RWPE2 (cell line): ENCODE results near the gene SEMA5B.

Experiments
- ATAC-seq: fragments of 200-7000 bp; cut with Tn5 transposase; 3 replicates; pipeline ENCODE4 v1.9.1; 2021; ENCODE audit warnings: low read depth
- DNase-seq: peaks from one replicate; pipeline ENCODE4 v3.0.0-alpha.2; 2020; ENCODE audit warnings: low spot score
- H3K27ac ChIP-seq: fragments of 450-650 bp; 2 replicates; pipeline ENCODE4 v1.5.1; 2017; ENCODE audit warnings: mild to moderate bottlenecking; ENCODE audit not compliant: poor library complexity, severe bottlenecking
- H3K27me3 ChIP-seq: fragments of 250-450 bp; sonication (Bioruptor Pico); 2 replicates; pipeline ENCODE4 v1.5.1; 2021; ENCODE audit warnings: mild to moderate bottlenecking, moderate library complexity; ENCODE audit not compliant: insufficient read depth, poor library complexity, severe bottlenecking
- H3K36me3 ChIP-seq: fragments of 250-450 bp; sonication (Bioruptor Pico); 2 replicates; pipeline ENCODE4 v1.5.1; 2020; ENCODE audit warnings: low read depth, mild to moderate bottlenecking, moderate library complexity
- H3K4me1 ChIP-seq: fragments of 250-450 bp; sonication (Bioruptor Pico); 2 replicates; pipeline ENCODE4 v1.5.1; 2021; ENCODE audit warnings: mild to moderate bottlenecking, moderate library complexity; ENCODE audit not compliant: insufficient read depth, poor library complexity, severe bottlenecking
- H3K4me3 ChIP-seq: fragments of 250-450 bp; sonication (Bioruptor Pico); 2 replicates; pipeline ENCODE4 v1.5.1; 2021; ENCODE audit warnings: mild to moderate bottlenecking, moderate library complexity; ENCODE audit not compliant: severe bottlenecking
- H3K9me3 ChIP-seq: fragments of 250-450 bp; sonication (Bioruptor Pico); 2 replicates; pipeline ENCODE4 v1.5.1; 2021; ENCODE audit warnings: mild to moderate bottlenecking, moderate library complexity; ENCODE audit not compliant: severe bottlenecking
- CTCF ChIP-seq: fragments of 450-650 bp; IDR thresholded peaks from one replicate; pipeline ENCODE4 v1.5.1; 2017; ENCODE audit warnings: mild to moderate bottlenecking, moderate library complexity; ENCODE audit not compliant: poor library complexity, severe bottlenecking

SEMA5B gene

GRCh38 chr3:122912772-122913538, 114.6 kb downstream of the SEMA5B start:
- Histone ChIP-seq H3K27ac (no peak overlapping the region), H3K4me1 (no peaks in the 10 kb centered on the region), H3K4me3 (no peak overlapping the region), H3K36me3 (no peaks in the 10 kb centered on the region), H3K9me3 (no peaks in the 10 kb centered on the region), H3K27me3 (peaks cover 12% of the 10 kb centered on the region)
- DNase-seq (no peak), ATAC-seq (no peak)
- TF ChIP-seq CTCF: no peak

GRCh38 chr3:122911901-122912300, 115.7 kb downstream of the SEMA5B start:
- DNase-seq: no peak
- no peaks in the 10 kb centered on the region for H3K4me1 ChIP-seq
- peaks cover 12% of the 10 kb centered on the region for H3K27me3 ChIP-seq
- no peak for ATAC-seq
- H3K36me3 ChIP-seq: no peaks in the 10 kb centered on the region
- no peaks in the 10 kb centered on the region for H3K9me3 ChIP-seq
- H3K4me3 ChIP-seq: no peak overlapping the region
- H3K27ac ChIP-seq: no peak overlapping the region
- no peak for TF ChIP-seq CTCF

- TF ChIP-seq CTCF: no peak
- no peaks in the 10 kb centered on the region for H3K9me3 ChIP-seq
- no peak for ATAC-seq
These were observed 119.3 kb downstream of the SEMA5B start for GRCh38 chr3:122908251-122908650.

GRCh38 chr3:122907471-122907870, 120.1 kb downstream of the SEMA5B start:
- no peak for ATAC-seq
- Histone ChIP-seq H3K9me3 (no peaks in the 10 kb centered on the region), H3K4me3 (no peak overlapping the region), H3K4me1 (no peaks in the 10 kb centered on the region), H3K36me3 (no peaks in the 10 kb centered on the region), H3K27ac (no peak overlapping the region), H3K27me3 (no peaks in the 10 kb centered on the region)
- no peak for TF ChIP-seq CTCF
- no peak for DNase-seq

More at GRCh38 chr3:122908251-122908650, 119.3 kb downstream of the SEMA5B start:
- no peak overlapping the region for H3K4me3 ChIP-seq
- no peak overlapping the region for H3K27ac ChIP-seq
- no peaks in the 10 kb centered on the region for H3K36me3 ChIP-seq
- no peaks in the 10 kb centered on the region for H3K4me1 ChIP-seq
- H3K27me3 ChIP-seq: peaks cover 6% of the 10 kb centered on the region
- DNase-seq: no peak

- H3K9me3 ChIP-seq: no peaks in the 10 kb centered on the region
- TF ChIP-seq CTCF: no peak
- ATAC-seq: no peak
- H3K27ac ChIP-seq: no peak overlapping the region
- peaks cover 3% of the 10 kb centered on the region for H3K4me1 ChIP-seq
- no peaks in the 10 kb centered on the region for H3K36me3 ChIP-seq
- DNase-seq: no peak
- no peak overlapping the region for H3K4me3 ChIP-seq
- H3K27me3 ChIP-seq: no peaks in the 10 kb centered on the region
These were observed 124.4 kb downstream of the SEMA5B start for GRCh38 chr3:122903171-122903570.
